Dedifferentiated amniotic fluid mesenchymal stem cell (primary cell): ENCODE data around the gene CACHD1.

ENCODE experiments used
- DNase-seq: peaks from one replicate; pipeline ENCODE4 v3.0.0-alpha.2; 2016; ENCODE audit errors: extremely low spot score

CACHD1 gene

DNA sequence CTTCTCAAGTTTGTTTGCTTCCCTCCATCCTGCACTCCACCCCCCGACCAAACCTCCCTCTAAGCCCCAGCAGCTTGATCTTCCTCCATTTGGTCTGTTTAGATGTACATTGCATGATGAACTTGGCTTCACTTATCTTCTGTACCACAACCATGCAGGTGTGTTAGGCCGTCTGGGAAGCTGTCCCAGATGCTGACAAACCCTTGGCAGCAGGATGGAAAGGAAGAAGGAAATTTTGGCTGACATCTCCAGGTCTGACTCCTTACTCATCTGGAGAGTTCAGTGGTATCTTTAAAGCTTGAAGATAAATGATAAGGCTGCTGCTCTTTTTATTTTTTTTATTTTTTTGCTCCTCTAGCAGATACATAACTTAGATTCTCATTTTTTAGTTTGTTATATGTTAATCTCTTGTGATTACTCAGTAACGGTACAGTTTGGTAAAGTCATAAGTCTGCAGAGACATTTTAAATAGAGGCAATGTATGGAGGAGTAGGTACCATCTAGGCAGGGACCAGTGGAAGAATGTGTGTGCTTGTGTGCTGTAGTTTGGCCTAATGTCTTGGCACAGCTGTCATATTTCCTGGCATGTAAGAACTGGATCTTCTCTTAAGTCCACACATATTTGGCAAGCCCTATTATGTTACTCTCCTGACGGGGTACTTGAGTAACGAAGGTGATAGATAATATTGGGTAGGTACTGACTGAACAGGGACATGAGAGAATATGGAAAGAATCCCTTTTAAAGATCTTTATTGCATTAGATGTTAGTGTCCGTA, 79.7 kb downstream of the CACHD1 start:
- no peak for DNase-seq

DNA sequence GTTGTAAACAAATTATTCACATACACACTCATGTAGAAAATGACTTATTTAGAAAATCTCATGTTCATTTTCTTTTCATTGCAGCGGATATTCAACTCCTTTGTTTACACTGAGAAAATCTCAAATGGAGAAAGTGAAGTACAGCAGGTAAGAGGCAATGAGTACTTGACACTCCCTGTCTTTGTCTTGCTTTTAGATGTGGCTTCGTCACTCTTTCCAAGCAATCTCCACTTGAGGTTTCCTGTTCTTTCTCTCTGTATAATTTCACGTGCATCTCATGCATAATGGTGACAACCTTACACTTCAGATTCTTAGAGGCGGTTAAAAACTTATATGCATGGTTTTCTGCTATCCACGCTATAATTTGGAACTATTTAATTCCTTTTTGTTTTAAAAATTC, 80.6 kb downstream of the CACHD1 start:
- no peak for DNase-seq

DNA sequence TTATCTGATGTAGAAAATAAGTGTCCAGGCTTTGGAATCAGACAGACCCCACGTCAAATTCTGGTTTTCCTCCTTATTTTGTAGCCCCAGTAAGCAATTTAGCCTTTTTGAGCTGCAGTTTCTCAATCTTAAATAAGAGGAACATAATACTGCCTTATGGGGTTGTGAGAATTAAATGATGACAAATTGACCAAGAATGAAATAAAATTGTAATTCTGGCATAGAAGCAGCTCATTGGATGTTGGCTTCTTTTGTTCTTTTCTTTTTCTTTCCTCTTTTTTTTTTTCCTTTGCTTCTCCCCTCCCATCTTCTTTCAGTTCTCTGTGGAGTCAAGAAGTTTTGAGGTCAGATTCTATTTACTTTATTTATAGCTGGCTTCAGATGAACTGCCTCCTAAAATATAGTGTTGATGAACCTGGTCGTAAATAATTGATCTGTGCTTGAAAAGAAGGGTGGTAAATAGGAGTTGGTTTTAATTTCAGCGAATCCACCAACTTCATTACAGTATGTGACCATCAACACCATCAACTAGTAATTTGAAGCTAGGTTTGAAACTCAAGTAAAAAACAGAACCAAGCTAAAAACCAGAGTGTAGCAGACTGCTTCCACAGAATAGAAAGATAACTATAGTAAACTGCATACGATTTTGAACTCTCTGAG, 81.1 kb downstream of the CACHD1 start:
- DNase-seq: no peak

DNA sequence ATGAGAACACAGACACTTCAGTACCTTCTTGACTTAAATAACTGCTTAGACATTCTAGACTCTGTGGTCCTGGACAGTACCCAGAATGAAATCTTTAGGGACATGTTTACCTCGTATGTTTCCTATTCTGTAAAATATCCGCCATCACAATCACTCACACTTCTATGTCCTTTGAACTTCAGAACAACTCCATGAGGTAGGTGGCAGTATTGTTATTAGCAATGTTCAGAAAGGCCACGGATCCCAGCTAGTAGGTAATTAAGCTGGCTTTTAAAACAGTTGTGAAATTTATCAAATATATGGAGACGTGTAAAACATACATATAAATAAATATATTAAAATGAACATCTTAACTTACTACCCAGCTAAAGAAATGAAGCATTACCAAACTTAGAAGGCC, 83.4 kb downstream of the CACHD1 start:
- no peak for DNase-seq

DNA sequence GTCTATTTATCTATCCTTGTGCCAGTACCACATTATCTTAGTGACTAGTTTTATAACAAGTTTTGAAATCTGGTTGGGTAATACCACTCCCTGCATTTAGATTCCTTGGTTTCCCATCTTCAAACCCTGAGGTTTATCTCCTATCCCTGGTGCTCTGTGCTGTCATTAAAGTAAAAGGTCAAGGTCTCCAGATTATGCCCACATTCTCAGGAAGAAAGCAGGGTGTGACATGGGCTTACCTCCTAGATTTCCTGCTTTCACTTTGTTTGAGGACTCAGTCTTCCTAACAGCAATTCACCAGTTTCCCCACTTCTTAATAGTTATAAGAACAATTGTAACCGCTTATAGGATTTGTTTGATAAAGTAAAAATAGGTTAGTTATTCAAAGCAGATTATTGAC, 86.0 kb downstream of the CACHD1 start:
- no peak for DNase-seq

DNA sequence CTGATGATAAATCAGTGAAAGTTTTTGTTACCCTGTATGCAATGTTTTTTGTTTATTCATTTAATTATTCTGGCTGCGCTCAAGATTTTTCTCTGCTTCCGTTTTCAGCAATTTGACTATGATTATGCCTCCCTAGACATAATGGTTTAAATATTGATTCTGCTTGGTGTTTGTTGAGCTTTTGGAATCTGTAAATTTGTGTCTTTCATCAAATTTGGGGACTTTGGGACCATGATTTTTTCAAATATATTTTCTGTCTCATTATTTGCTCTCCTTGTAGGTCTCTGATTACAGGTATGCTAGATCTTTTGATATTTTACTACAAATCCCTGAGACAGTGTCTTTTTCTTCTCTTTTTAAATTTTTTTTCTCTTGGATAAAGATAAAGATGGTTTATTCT, 92.1 kb downstream of the CACHD1 start:
- no peak for DNase-seq

DNA sequence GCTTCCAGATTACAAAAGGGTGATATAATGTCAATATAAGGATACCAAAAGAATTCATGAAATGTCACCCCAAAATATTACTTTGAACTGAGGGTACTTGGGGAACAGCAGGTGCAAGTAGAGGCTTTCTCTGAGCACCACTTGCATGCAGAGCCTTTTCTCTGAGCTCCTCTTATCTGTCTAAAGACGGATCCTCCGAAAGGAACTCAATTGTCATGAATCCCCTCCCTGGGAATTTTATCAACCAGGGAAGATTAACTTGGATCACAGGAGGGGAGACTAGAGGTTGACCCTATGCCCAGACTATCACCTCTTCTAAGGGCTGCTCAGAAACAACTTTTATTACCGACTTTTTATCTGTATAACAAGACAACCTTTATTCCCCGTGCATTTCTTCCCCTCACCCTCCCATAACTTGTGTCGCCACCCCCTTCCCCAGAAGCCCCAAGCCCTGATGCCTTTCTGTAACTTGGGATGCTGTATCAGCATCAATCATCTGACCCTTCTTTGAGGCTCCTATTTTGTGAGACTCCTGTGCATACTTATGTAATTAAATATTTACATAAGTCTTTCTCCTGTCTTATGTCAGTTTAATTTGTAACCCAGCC, 94.1 kb downstream of the CACHD1 start:
- no peak for DNase-seq

DNA sequence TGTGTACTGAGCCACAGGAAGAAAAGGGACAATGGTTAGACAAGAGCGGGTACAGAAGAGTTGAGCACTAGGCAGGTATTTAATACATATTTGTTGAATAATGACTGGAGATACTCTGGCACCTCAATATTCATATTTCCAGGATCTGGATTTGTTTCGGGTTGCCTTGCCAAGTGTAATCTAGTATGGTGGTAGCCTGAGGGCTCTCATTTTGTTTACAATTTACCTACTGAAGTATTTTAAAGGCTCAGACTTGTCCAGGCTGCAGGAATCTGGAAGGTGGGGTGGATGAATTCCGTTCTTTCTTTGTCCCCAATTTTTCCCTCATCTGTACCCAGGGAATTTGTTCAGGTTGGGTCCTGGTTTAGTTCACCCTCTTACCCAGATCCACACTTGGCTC, 95.0 kb downstream of the CACHD1 start:
- no peak for DNase-seq

DNA sequence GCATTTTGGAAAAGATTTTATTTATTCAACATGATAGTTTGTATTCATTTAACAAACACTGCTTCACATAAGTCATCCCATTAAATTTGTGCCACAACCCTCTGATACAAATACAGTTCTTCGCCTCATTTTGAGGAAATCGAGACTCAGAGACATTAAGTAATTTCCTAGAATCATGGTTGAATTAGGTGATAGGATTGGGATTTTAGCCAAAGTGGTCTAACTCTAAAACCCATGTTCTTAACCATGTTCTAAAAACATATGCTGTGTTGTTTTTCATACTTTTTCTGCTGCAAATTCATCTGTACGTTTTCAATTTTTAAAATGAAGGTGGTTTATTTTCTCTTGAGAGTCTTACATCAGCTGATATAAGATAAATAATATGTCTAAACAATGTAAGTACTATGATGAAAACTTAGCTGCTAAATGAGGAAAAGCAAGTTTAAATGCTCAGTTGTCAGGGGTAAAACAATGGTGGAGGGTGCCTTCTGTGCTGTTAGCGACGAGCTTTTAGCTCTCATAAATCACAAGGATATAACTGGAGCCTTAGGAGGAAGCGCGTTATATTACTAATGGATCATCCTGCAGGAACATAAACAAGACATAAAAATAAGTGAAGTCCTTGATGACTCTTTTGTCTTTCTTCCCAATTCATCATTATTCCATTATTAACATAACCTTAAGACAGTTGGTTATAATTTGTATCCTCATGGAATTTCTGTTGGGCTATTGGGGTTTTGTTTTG, 97.7 kb downstream of the CACHD1 start:
- no peak for DNase-seq

DNA sequence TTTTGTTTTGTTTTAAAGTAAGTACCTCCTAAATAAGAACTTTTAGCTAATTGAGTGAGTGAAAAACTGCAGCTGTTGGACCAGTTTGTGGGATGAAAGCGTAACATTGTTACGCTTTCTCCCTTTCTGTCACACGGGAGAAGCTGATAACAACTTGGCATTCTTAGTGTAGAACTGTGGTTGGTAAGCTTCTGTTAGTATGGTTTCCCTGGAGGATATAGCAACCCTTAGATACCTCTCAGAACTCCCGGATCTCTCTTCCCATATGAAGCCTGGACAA, 98.2 kb downstream of the CACHD1 start:
- no peak for DNase-seq

DNA sequence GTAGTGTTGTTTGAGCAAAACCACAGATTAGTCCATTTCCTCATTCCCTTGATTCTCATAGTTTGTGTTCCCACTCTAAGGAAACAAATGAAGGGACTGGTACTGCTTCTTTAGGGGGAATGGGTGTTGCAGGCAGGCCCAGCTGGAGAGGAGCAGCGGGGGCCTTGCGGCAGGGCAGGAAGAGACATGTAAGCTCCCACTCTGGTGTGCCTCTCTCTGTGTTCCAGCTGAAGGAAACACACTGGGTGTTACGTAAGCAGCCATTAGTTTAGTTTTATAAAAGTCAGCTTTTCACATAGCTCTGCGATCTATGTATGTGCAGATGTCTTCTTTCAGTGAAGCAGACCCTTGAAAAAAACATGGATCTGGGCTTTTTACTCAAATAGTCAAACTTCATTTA, 99.5 kb downstream of the CACHD1 start:
- DNase-seq: no peak

DNA sequence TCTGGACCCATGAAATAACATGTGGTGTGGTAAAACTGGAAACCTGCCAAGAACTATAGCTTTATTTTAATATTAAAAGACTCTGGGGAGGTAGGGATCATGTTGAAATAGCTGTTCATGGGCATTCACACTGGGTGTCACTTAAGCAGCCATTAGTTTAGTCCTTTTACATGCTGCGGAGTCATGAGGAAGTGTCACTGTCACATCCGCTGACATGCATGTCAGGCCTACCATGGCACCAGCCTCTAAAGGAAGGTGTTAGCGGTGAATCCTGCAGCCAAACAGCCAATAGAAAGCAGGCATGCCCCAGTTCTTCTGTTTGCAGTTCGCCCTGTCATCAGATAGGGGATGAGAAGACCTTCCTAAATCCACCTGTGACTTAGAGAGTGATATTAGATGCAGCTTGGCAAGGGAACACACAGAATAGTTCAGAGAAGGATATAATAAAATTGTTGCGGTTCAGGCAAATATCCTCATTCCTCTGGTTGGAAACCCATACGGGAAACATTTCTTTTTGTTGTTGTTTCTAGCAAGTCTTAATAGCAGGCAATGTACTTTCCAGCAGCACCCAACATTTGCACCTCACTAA, 100.4 kb downstream of the CACHD1 start:
- no peak for DNase-seq

DNA sequence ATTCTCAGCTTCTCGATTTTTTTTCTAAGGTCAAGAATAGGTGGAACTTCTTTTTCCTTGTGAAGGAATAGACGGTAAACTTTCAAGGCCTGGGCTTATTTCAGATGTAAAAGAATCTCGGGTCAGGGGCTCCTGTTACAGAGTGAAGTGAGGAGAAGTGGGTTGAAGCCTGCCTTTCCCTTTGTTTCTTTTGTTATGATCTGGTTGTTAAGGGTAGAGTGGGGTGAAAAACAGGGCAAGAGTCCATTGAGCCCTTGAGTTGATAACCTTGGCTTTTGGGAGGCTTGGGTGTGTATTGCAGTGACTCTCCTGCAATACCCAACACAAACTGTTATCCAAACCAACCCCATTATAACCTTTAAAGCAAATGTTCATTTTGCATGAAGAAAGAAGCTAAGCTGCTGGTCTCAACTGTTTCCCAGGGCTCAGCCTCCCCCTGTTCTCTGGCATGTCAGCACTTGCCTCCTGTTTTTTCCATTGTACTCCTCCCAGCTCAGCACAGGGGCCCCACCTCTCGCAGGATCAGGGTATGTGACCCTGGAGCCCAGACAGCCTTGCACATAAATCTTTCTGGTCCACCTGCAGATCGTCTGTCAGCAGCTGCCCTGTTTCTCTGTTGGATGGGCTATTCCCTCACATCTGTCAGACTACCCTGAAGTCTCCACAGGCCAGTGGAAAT, 102.4 kb downstream of the CACHD1 start:
- no peak for DNase-seq

DNA sequence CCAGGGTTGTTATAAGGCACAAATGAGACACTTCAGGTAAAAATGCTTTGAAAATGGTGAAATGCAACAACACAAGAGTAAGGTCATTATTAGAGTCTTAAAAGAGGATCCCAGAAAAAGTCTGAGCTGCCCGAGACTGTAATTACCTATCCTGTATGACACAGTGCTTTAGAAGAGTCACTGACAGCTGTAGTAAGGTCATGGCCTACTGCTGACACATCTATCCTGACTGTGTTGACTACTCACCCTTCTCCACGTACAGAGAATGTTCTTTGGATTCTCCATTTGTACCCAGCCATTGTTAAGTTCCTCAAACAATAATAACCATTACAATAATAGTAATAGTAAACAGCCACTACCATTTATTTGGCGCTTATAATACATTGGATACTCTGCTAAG, 104.4 kb downstream of the CACHD1 start:
- no peak for DNase-seq

DNA sequence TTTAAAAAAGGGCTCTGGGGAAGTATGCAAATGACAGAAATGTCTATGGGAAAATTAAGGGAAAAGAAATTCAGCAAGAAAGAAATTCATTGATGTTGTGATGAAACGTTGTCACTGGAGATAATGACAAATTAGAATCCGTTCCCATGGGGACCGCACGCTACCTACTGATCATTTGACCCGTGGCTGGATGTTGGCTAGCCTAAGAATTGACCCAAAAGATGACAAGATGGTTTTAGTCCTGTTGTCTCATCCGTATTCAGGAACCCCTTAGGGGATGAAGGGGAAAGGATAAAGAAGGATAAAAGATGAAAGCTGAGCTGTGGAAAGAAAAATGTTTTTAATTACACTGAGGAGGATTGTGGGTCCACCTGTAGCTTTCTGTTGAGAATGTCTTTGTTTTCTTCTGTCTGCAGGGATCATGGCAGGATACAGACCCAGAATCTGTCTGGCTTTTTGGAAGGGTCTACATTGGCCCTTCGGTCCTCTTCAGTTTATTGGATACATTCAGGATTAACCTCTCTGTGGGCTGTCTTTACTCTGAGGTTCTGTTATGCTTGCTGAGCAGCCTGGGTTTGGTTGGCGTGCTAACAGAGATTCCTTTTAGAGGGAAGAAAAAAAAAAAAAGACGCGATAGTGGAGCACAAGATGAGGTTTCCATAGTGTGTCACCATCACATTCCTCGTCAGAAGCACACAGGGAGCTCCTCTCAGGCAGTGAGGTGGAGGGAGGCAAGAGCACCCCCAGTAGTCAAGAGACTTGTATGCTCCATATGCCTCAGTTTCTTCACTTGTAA, 106.2 kb downstream of the CACHD1 start:
- no peak for DNase-seq

DNA sequence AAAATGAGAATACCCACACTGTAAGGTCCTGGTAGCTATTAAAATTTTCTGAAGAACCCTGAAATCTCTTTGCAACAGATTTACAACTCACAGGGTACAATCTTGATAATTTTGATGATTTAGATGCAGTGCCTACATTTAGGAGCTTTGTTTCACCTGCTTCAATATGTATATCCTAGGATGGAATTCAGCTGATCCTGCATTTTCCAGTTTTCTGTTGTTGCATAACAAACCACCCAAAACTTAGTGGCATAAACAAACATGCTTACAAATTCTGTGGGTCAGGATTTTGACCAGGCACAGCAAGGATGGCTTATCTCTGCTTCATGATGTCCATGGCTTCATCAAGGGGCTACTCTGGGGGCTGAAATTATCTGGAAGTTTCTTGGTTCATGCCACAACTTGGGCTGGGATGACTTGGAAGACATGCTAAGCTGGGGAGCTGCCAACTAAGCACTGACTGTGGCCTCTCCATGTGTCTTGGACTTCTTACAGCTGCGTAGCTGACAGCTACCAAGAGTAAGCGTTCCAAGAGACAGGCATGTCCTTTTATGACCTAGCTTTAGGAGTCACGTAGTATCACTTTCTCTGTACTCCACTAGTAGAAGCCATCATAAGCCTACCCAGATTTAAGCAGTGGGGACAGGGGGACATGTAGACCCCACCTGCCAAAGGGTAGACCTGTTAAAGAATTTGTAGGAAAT, 108.5 kb downstream of the CACHD1 start:
- DNase-seq: no peak

DNA sequence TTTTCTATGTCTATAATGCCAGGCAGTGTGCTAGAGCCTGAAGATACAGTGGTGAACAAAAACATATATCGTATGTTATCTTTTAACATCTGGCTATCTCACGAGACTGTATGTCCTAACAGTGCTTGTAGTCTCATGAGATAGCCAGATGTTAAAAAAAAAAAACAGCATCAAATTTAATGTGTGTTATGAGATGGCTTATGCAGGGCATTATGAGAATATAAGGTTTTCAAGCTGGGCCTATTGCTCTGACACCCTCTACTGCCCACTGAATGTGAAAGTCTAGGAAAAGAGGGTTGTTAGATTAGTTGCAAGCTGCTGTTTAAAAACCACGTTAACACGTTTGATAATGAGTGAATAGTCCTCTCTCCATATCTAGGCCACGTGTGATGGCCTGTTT, 109.8 kb downstream of the CACHD1 start:
- no peak for DNase-seq

DNA sequence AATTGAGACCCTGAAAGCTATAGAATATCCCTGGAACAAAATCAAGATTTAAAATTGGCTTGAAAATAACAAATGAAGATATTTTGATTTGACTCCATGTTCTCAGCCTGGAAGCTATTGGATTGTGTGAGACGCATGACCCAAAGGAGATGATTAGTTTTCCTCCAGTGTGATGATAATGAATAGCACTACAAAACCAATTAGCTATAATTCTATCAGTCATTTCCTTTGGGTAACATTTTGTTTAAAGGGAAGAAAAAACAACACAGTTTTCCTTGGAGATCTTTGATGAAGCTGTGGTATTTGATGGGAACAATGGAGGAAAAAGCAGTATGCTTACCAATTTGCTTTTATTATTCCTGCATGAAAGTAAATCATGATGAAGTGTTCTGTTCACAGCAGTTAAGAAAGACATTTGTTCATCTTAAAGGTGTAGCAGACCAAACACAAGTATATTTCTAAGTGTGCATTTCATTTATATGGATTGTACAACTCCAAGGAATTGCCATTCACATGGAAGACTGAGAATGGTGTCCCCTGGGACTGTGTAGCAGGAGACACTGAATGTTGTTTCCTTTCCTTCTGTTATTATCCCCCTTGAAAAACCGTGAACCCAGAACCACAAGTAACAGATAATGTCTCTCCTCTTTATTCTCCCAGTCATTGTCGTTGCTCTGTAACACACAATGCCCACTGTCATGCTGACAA, 111.4 kb downstream of the CACHD1 start:
- no peak for DNase-seq

DNA sequence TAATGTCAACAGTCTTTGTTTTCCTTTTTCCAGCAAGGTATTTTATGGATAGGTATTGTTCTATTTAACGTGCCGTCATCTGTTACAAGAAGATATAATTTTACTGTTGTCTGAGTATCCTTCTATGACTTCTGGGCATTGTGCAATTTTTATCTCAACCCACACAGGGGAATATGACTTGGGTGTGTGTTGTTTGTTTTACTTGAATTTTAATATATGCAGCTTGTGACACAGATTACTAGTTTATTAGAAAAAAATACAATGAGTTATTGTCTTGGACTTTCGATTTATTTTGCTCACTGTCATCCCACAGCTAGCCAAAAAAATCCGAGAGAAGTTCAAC, 111.9 kb downstream of the CACHD1 start:
- no peak for DNase-seq

DNA sequence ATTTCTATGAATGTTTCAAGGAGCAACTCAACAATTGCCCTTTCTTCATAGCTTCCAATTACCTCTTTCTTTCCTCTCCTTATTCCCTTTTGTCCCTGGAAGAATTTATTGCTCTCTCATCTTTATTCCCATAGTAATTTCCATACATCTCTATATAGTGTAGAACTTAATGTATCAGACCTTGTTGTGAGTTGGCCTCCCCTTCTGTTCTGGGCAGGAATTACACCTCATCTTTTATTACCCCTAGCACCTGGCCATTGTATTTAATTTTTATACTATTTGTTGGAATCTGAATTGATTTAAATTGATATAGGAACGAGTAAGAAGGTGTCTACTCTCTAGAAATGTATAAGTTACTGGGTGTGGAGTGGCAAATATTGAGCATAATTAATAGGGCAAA, 114.5 kb downstream of the CACHD1 start:
- DNase-seq: no peak
